H1 (cell line): ENCODE results near the gene UBE2E2. TPM values are rescaled to one million over a fixed set of nuclear protein-coding genes. Genes with fewer than 3 reads are reported as not detected.

Experiments
- BACH1 ChIP-seq: IDR thresholded peaks from 2 replicates; pipeline ENCODE4 v1.6.1; 2012; ENCODE audit warnings: low read length, improper control_type of control experiment
- KDM5A ChIP-seq: fragments of 200-600 bp; IDR thresholded peaks from 2 replicates; pipeline ENCODE4 v1.7.1; 2012; ENCODE audit warnings: mild to moderate bottlenecking, low read length, inconsistent platforms, mixed read lengths
- polyA plus RNA-seq, 7 experiments: library from polyadenylated mRNA; depleted of rRNA in 3 of 7; stranded (reverse) in 5 of 7; unstranded in 2 of 7; fragments of >200 nt in 5 of 7; fragments of 200-250 nt in 2 of 7; gene quantifications; 1 replicate in 5 of 7; 2 replicates in 1 of 7; 4 replicates in 1 of 7; pipeline versions ENCODE4 v1.2.1 to v1.2.3, GENCODE V29; 2011 to 2013; ENCODE audit warnings: missing spikeins in 2 of 7, mixed read lengths in 2 of 7
- total RNA-seq: library from RNA; stranded (reverse); fragmentation: NEBNext Ultra II Directional; extraction: Animal tissue kit (Norgen Biotek cat#: 25700); gene quantifications from 2 replicates; pipeline ENCODE4 v1.2.1, GENCODE V29; 2021
- TF ChIP-seq, protein P1 (sequence below): fragments of 300-600 bp; sonication (generic); IDR thresholded peaks from 2 replicates; pipeline ENCODE4 v1.7.1; 2012; ENCODE audit warnings: low read length, moderate library complexity, mild to moderate bottlenecking, inconsistent platforms; ENCODE audit not compliant: insufficient replicate concordance

Gene UBE2E2
- total and polyA plus RNA-seq, 2 of the 8 experiments (the other 6 are each of a cell fraction or from before 2014, with no cell fraction given): 57.6 to 70.6 TPM

GRCh38 chr3:23437484-23438145 is 234.5 kb downstream of the UBE2E2 start (continued):
- TF ChIP-seq, protein P1, sequence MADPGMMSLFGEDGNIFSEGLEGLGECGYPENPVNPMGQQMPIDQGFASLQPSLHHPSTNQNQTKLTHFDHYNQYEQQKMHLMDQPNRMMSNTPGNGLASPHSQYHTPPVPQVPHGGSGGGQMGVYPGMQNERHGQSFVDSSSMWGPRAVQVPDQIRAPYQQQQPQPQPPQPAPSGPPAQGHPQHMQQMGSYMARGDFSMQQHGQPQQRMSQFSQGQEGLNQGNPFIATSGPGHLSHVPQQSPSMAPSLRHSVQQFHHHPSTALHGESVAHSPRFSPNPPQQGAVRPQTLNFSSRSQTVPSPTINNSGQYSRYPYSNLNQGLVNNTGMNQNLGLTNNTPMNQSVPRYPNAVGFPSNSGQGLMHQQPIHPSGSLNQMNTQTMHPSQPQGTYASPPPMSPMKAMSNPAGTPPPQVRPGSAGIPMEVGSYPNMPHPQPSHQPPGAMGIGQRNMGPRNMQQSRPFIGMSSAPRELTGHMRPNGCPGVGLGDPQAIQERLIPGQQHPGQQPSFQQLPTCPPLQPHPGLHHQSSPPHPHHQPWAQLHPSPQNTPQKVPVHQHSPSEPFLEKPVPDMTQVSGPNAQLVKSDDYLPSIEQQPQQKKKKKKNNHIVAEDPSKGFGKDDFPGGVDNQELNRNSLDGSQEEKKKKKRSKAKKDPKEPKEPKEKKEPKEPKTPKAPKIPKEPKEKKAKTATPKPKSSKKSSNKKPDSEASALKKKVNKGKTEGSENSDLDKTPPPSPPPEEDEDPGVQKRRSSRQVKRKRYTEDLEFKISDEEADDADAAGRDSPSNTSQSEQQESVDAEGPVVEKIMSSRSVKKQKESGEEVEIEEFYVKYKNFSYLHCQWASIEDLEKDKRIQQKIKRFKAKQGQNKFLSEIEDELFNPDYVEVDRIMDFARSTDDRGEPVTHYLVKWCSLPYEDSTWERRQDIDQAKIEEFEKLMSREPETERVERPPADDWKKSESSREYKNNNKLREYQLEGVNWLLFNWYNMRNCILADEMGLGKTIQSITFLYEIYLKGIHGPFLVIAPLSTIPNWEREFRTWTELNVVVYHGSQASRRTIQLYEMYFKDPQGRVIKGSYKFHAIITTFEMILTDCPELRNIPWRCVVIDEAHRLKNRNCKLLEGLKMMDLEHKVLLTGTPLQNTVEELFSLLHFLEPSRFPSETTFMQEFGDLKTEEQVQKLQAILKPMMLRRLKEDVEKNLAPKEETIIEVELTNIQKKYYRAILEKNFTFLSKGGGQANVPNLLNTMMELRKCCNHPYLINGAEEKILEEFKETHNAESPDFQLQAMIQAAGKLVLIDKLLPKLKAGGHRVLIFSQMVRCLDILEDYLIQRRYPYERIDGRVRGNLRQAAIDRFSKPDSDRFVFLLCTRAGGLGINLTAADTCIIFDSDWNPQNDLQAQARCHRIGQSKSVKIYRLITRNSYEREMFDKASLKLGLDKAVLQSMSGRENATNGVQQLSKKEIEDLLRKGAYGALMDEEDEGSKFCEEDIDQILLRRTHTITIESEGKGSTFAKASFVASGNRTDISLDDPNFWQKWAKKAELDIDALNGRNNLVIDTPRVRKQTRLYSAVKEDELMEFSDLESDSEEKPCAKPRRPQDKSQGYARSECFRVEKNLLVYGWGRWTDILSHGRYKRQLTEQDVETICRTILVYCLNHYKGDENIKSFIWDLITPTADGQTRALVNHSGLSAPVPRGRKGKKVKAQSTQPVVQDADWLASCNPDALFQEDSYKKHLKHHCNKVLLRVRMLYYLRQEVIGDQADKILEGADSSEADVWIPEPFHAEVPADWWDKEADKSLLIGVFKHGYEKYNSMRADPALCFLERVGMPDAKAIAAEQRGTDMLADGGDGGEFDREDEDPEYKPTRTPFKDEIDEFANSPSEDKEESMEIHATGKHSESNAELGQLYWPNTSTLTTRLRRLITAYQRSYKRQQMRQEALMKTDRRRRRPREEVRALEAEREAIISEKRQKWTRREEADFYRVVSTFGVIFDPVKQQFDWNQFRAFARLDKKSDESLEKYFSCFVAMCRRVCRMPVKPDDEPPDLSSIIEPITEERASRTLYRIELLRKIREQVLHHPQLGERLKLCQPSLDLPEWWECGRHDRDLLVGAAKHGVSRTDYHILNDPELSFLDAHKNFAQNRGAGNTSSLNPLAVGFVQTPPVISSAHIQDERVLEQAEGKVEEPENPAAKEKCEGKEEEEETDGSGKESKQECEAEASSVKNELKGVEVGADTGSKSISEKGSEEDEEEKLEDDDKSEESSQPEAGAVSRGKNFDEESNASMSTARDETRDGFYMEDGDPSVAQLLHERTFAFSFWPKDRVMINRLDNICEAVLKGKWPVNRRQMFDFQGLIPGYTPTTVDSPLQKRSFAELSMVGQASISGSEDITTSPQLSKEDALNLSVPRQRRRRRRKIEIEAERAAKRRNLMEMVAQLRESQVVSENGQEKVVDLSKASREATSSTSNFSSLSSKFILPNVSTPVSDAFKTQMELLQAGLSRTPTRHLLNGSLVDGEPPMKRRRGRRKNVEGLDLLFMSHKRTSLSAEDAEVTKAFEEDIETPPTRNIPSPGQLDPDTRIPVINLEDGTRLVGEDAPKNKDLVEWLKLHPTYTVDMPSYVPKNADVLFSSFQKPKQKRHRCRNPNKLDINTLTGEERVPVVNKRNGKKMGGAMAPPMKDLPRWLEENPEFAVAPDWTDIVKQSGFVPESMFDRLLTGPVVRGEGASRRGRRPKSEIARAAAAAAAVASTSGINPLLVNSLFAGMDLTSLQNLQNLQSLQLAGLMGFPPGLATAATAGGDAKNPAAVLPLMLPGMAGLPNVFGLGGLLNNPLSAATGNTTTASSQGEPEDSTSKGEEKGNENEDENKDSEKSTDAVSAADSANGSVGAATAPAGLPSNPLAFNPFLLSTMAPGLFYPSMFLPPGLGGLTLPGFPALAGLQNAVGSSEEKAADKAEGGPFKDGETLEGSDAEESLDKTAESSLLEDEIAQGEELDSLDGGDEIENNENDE: no peak
- TF ChIP-seq BACH1 (no peak), KDM5A (no peak)
